ENCODE data around the gene HES4. TPM values are rescaled to one million over a fixed set of nuclear protein-coding genes. Genes with fewer than 3 reads are reported as not detected.

The HES4 gene
- total and polyA plus RNA-seq, 10 of the 15 experiments (the other 5 are each of a cell fraction or from before 2014, with no cell fraction given) = 0.44 to 1.7 (median 0.85) TPM; not detected in 5

DNA sequence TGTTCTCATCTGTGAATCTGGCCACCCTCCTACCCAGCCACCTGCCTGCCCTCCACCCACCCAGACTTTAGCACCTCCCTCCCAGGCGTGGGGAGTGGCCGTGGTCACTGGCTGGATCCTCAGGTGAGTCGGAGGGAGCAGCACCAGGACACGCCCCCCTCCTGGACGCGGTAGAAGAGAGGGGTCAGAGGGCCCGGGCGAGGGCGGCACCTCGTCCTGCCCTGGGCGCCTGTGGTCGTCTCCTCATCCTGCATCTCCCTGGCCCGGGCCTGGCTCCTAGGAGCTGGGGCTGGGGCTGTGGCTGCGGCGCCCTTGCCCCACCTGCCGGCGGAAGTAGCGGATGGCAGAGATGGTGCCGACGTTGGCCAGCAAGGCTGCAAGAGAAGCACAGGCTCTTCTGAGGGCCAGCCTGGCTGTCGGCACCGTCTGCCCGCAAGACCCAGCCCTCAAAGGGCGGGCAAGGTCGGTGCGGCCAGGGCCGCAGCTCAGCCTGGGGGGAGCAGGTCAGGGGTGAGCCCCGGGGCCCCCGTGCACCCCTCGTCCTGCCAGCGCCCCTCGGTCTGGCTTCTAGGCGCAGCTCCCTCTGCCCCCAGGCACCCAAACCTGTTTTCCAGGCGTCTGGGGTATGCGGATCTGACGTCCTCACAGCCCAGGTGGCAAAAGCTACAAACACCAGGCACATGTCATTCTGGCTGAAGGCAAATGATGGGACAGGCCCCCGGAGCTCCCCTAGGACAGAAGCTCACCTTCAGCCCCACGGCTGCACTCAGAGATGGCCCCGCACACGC is 23.8 kb downstream of the HES4 start:
- POLR2A ChIA-PET = interaction anchor here (0.6 kb wide), 2 partner anchors 71 to 460 kb away, joined by 3 read pairs; no protein-coding TSS in a partner anchor
- WGBS (ENCODE audit: insufficient coverage, insufficient replicate concordance, low lambda C conversion rate, missing lambda C conversion rate) = 34% methylated on average over 29 of the region's 40 CpGs
- no peaks in the 10 kb centered on the region; the same call in 2 of the 3 replicates for H3K9me3 ChIP-seq (replicated peaks; ENCODE audit: control insufficient read depth, insufficient read depth, low read length)
- H4K20me1 ChIP-seq (ENCODE audit: control insufficient read depth, insufficient read depth) = no peaks in the 10 kb centered on the region
- H3K4me3 ChIP-seq = no peak overlapping the region
- no peak overlapping the region for H3K27ac ChIP-seq (ENCODE audit: control insufficient read depth, insufficient read depth)
- H3K4me1 ChIP-seq (ENCODE audit: control insufficient read depth, insufficient read depth, low read length) = no peaks in the 10 kb centered on the region
- SMC1A ChIA-PET (ENCODE audit: uncharacterized antibody, unreplicated experiment) = interaction anchor here (0.6 to 1.4 kb wide), 3 partner anchors 70 to 195 kb away, joined by 3 read pairs; no protein-coding TSS in a partner anchor
- BruUV-seq (replicated peaks) = no TSS peak
- no peaks in the 10 kb centered on the region for H3K79me2 ChIP-seq (ENCODE audit: control insufficient read depth, insufficient read depth, low read length)
- RAD21 ChIA-PET (ENCODE audit: unreplicated experiment) = interaction anchor here (0.6 kb wide), 1 partner anchor 87 kb away, joined by 3 read pairs; no protein-coding TSS in a partner anchor
- peak overlapping the region; percentile 34 for H2AFZ ChIP-seq (ENCODE audit: control insufficient read depth, low read depth, low read length)
- peak overlapping the region; percentile 17; the same call in 1 of the 2 replicates for H3K4me2 ChIP-seq (ENCODE audit: control insufficient read depth, insufficient read depth)
- no peak overlapping the region for H3K9ac ChIP-seq (ENCODE audit: control insufficient read depth, insufficient read depth, low read length)
- in situ Hi-C loops (cut with MboI) = no loop called here
- no peaks in the 10 kb centered on the region for H3K36me3 ChIP-seq (ENCODE audit: control insufficient read depth in 2 of 2, insufficient read depth in 2 of 2, low read length in 1 of 2)
- no peaks in the 10 kb centered on the region for H3K27me3 ChIP-seq (replicated peaks in 1 of 2; ENCODE audit: control insufficient read depth in 2 of 2, insufficient read depth in 2 of 2, low read length in 1 of 2)
- DNase-seq (ENCODE audit: low read depth, low spot score) = no peak
- no peak for FAIRE-seq
- CTCF ChIA-PET = interaction anchor here (1.4 kb wide), 1 partner anchor 70 kb away, joined by 5 read pairs; no protein-coding TSS in a partner anchor
- intact Hi-C loops (cut with micrococcal nuclease; ENCODE audit: unreplicated experiment) = no loop called here
- peak; percentile 90 for ATAC-seq
- TF ChIP-seq LARP7 (IDR thresholded peaks at IDR 0.05) (peak; percentile 54; the same call in 1 of the 2 replicates), RELA (IDR thresholded peaks at IDR 0.05; ENCODE audit: borderline replicate concordance, partially characterized antibody) (no peak), CTCF (IDR thresholded peaks at IDR 0.05 in 2 of 3, conservative IDR thresholded peaks at IDR 0.05 in 1 of 3; ENCODE audit: control insufficient read depth in 2 of 3, extremely low read depth in 1 of 3, insufficient read depth in 1 of 3, low read depth in 3 of 3, low read length in 3 of 3) (peak; percentile 28 to 52 (median 32); a peak in 5 of 6 replicates), ZSCAN29 (IDR thresholded peaks at IDR 0.05) (no peak), CHD4 (IDR thresholded peaks at IDR 0.05) (no peak), PAX8 (IDR thresholded peaks at IDR 0.05) (no peak), NR2C2 (IDR thresholded peaks at IDR 0.05; ENCODE audit: borderline replicate concordance, control insufficient read depth, insufficient read length, low read depth) (no peak), TCF12 (IDR thresholded peaks at IDR 0.05; ENCODE audit: low read depth, low read length) (no peak), WRNIP1 (IDR thresholded peaks at IDR 0.05; ENCODE audit: borderline replicate concordance, low read depth, low read length) (no peak), SRF (IDR thresholded peaks at IDR 0.05; ENCODE audit: low read depth in 2 of 2, low read length in 2 of 2) (no peak), GABPA (IDR thresholded peaks at IDR 0.05; ENCODE audit: low read depth) (no peak), NFYA (IDR thresholded peaks at IDR 0.05; ENCODE audit: borderline replicate concordance, low read depth, low read length) (no peak), NR2F1 (conservative IDR thresholded peaks at IDR 0.05) (0 out of 2 replicates have a peak, but pooled peaks have one; percentile 29), POLR2AphosphoS2 (IDR thresholded peaks at IDR 0.05; ENCODE audit: low read depth, low read length) (no peak), ZNF274 (IDR thresholded peaks at IDR 0.05; ENCODE audit: insufficient read depth, insufficient read length) (no peak), RAD51 (IDR thresholded peaks at IDR 0.05) (no peak), EED (IDR thresholded peaks at IDR 0.05; ENCODE audit: low read depth) (no peak), KDM1A (IDR thresholded peaks at IDR 0.05; ENCODE audit: borderline replicate concordance) (no peak), ZNF217 (IDR thresholded peaks at IDR 0.05) (no peak)
- TF ChIP-seq, protein P1, sequence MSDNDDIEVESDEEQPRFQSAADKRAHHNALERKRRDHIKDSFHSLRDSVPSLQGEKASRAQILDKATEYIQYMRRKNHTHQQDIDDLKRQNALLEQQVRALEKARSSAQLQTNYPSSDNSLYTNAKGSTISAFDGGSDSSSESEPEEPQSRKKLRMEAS (IDR thresholded peaks at IDR 0.05; ENCODE audit: low read depth, low read length) = no peak

All from GM12878 (cell line).